H9 (cell line): ENCODE data around the gene FSTL4. TPM values are rescaled to one million over a fixed set of nuclear protein-coding genes. Genes with fewer than 3 reads are reported as not detected.

Source experiments
- DNase-seq: peaks from one replicate; pipeline ENCODE4 v3.0.0-alpha.2; 2017
- H2AFZ ChIP-seq: one replicate; pipeline ENCODE4 v1.6.1; 2013; ENCODE audit warnings: mild to moderate bottlenecking, low read length, control low read depth, moderate library complexity
- H2AK5ac ChIP-seq: 2 replicates; pipeline ENCODE4 v1.6.1; 2013; ENCODE audit warnings: low read length, control low read depth, mixed read lengths; ENCODE audit not compliant: insufficient read length
- H2BK120ac ChIP-seq: one replicate; pipeline ENCODE4 v1.6.1; 2013; ENCODE audit warnings: low read depth, mild to moderate bottlenecking, low read length, control low read depth, inconsistent platforms; ENCODE audit not compliant: poor library complexity, severe bottlenecking
- H2BK12ac ChIP-seq: 2 replicates; pipeline ENCODE4 v1.6.1; 2013; ENCODE audit warnings: low read length, control low read depth, mixed read lengths, low read depth; ENCODE audit not compliant: insufficient read length
- H2BK15ac ChIP-seq: 2 replicates; pipeline ENCODE4 v1.6.1; 2013; ENCODE audit warnings: low read depth, low read length, control low read depth
- H2BK20ac ChIP-seq: one replicate; pipeline ENCODE4 v1.6.1; 2013; ENCODE audit warnings: low read depth, mild to moderate bottlenecking, low read length, control low read depth, inconsistent platforms; ENCODE audit not compliant: poor library complexity, severe bottlenecking
- H2BK5ac ChIP-seq: 2 replicates; pipeline ENCODE4 v1.6.1; 2013; ENCODE audit warnings: low read length, control low read depth, mixed read lengths; ENCODE audit not compliant: insufficient read length
- H3K14ac ChIP-seq: 2 replicates; pipeline ENCODE4 v1.6.1; 2013; ENCODE audit warnings: low read length, control low read depth; ENCODE audit not compliant: insufficient read depth
- H3K18ac ChIP-seq: 2 replicates; pipeline ENCODE4 v1.6.1; 2013; ENCODE audit warnings: low read depth, mild to moderate bottlenecking, mixed read lengths, low read length, control low read depth; ENCODE audit not compliant: insufficient read length
- H3K23ac ChIP-seq: 2 replicates; pipeline ENCODE4 v1.6.1; 2013; ENCODE audit warnings: low read length, control low read depth, mixed read lengths, low read depth; ENCODE audit not compliant: insufficient read length
- H3K23me2 ChIP-seq: 2 replicates; pipeline ENCODE4 v1.6.1; 2013; ENCODE audit warnings: low read depth, mild to moderate bottlenecking, mixed read lengths, low read length, control low read depth; ENCODE audit not compliant: insufficient read length, poor library complexity, severe bottlenecking
- H3K27ac ChIP-seq: 2 replicates; pipeline ENCODE4 v1.5.1; 2013; ENCODE audit warnings: low read length, control low read depth, mixed read lengths, low read depth; ENCODE audit not compliant: insufficient read length
- H3K27me3 ChIP-seq: 2 replicates; pipeline ENCODE4 v1.6.1; 2013; ENCODE audit warnings: low read length, control low read depth, inconsistent platforms; ENCODE audit not compliant: insufficient read depth
- H3K4ac ChIP-seq: 2 replicates; pipeline ENCODE4 v1.6.1; 2013; ENCODE audit warnings: low read depth, mild to moderate bottlenecking, control low read depth, inconsistent platforms, low read length, moderate library complexity
- H3K4me1 ChIP-seq: 2 replicates; pipeline ENCODE4 v1.6.1; 2013; ENCODE audit warnings: low read length, control low read depth, inconsistent platforms; ENCODE audit not compliant: insufficient read depth
- H3K4me2 ChIP-seq: 2 replicates; pipeline ENCODE4 v1.6.1; 2013; ENCODE audit warnings: low read length, control low read depth, mixed read lengths; ENCODE audit not compliant: insufficient read length, insufficient read depth
- H3K56ac ChIP-seq: 2 replicates; pipeline ENCODE4 v1.6.1; 2013; ENCODE audit warnings: low read depth, mild to moderate bottlenecking, mixed read lengths, low read length, control low read depth; ENCODE audit not compliant: insufficient read length
- H3K79me1 ChIP-seq: 2 replicates; pipeline ENCODE4 v1.6.1; 2013; ENCODE audit warnings: low read depth, mild to moderate bottlenecking, moderate library complexity, low read length, control low read depth, inconsistent platforms; ENCODE audit not compliant: insufficient read depth, poor library complexity, severe bottlenecking
- H3K79me2 ChIP-seq: 2 replicates; pipeline ENCODE4 v1.6.1; 2013; ENCODE audit warnings: low read length, control low read depth, inconsistent platforms; ENCODE audit not compliant: insufficient read depth
- H3K9ac ChIP-seq: 2 replicates; pipeline ENCODE4 v1.6.1; 2013; ENCODE audit warnings: low read length, control low read depth, mixed read lengths; ENCODE audit not compliant: insufficient read length; ENCODE audit errors: extremely low read depth
- H3K9me3 ChIP-seq: one replicate; pipeline ENCODE4 v1.6.1; 2013; ENCODE audit warnings: low read depth, low read length, inconsistent platforms; ENCODE audit not compliant: control insufficient read depth
- H3T11ph ChIP-seq: one replicate; pipeline ENCODE4 v1.6.1; 2013; ENCODE audit warnings: mild to moderate bottlenecking, low read length, control low read depth, inconsistent platforms
- H4K20me1 ChIP-seq: one replicate; pipeline ENCODE4 v1.6.1; 2013; ENCODE audit not compliant: control insufficient read depth, insufficient read length, insufficient read depth
- H4K5ac ChIP-seq: 2 replicates; pipeline ENCODE4 v1.6.1; 2013; ENCODE audit warnings: low read depth, mild to moderate bottlenecking, mixed read lengths, low read length, control low read depth; ENCODE audit not compliant: insufficient read length
- H4K8ac ChIP-seq: replicated peaks from 2 replicates; pipeline ENCODE4 v1.6.1; 2013; ENCODE audit warnings: low read length, control low read depth, mixed read lengths, low read depth; ENCODE audit not compliant: insufficient read length
- H4K91ac ChIP-seq: 2 replicates; pipeline ENCODE4 v1.6.1; 2013; ENCODE audit warnings: low read depth, mild to moderate bottlenecking, moderate library complexity, mixed read lengths, low read length, control low read depth; ENCODE audit not compliant: insufficient read length
- H3K27ac Mint-ChIP-seq, 3 experiments: 2 replicates in 2 of 3; 3 replicates in 1 of 3; pipeline ENCODE4 v1.8.0; 2020 to 2021; ENCODE audit warnings: mixed read lengths in 3 of 3, mild to moderate bottlenecking in 1 of 3, moderate library complexity in 1 of 3
- H3K27me3 Mint-ChIP-seq: 2 replicates; pipeline ENCODE4 v1.8.0; 2021; ENCODE audit warnings: low read depth, mild to moderate bottlenecking, moderate library complexity, mixed read lengths
- H3K36me3 Mint-ChIP-seq, 3 experiments: 2 replicates in 2 of 3; 3 replicates in 1 of 3; pipeline ENCODE4 v1.8.0; 2020 to 2021; ENCODE audit warnings: low read depth in 3 of 3, mixed read lengths in 3 of 3; ENCODE audit not compliant: insufficient read depth in 1 of 3
- H3K4me1 Mint-ChIP-seq, 2 experiments: 2 replicates each; pipeline ENCODE4 v1.8.0; 2020; ENCODE audit warnings: mixed read lengths in 2 of 2
- H3K4me3 Mint-ChIP-seq, 2 experiments: 2 replicates in 1 of 2; 3 replicates in 1 of 2; pipeline ENCODE4 v1.8.0; 2020 to 2021; ENCODE audit warnings: mild to moderate bottlenecking in 2 of 2, mixed read lengths in 2 of 2, moderate library complexity in 1 of 2
- H3K9me3 Mint-ChIP-seq, 2 experiments: 2 replicates in 1 of 2; 3 replicates in 1 of 2; pipeline ENCODE4 v1.8.0; 2020; ENCODE audit warnings: mild to moderate bottlenecking in 2 of 2, mixed read lengths in 2 of 2, moderate library complexity in 1 of 2
- WGBS: extraction: QIAGEN DNeasy Blood & Tissue Kit; methylation state at CpG from one replicate; pipeline ENCODE4 v1.1.7; 2013; ENCODE audit warnings: missing lambda C conversion rate, low lambda C conversion rate, mixed read lengths; ENCODE audit not compliant: insufficient read length; ENCODE audit errors: extremely low coverage; 5-methylcytosine and 5-hydroxymethylcytosine counted together
- total RNA-seq: library from RNA; stranded (reverse); gene quantifications from 2 replicates; pipeline ENCODE4 v1.2.1, GENCODE V29; 2021
- TF ChIP-seq, protein P1 (sequence below): fragments of 200-600 bp; sonication (generic); conservative IDR thresholded peaks from 3 replicates; pipeline ENCODE4 v1.8.0; 2021; ENCODE audit warnings: antibody characterized with exemption, mild to moderate bottlenecking

The FSTL4 gene
- total RNA-seq, 1 experiment from 2014 or later, result 5.7 TPM

DNA sequence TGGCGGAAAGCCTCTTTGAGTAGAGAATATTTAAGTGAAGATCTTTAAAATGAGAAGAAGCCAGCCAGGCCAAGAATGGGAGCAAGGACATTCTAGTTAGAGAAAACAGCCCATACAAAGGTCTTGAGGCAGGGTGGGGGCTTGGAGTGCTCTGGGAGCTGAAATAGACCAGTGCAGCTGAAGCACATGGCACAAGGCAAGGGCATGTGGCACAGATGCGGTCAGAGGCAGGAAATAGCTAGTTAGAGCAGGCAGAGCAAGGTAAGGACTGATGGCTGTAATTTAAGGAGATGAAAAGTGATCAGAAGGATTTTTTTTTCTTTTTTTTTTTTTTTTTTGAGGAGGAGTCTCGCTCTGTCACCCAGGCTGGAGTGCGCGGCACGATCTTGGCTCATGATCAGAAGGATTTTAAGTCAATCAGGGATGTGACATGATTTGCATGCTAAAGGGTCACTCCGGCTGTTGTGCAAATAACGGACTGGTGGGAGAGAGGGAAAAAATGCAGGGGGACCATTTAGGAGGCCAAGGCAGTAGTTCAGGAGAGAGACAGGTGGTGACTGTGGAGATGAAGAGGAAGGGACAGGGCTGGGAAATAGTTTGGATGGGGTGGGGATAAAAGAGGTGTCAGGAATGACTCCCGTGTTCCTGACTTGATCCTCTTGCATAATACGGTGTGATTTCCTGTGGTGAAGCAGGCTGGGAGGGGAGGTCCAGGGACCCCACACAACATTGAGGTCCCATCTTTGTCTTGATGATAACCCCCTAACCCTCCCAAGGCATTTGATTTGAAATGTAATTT is 352.9 kb downstream of the FSTL4 start:
- H3K4me1 ChIP-seq, result no peaks in the 10 kb centered on the region
- Mint-ChIP-seq H3K27ac (no peak overlapping the region; a peak in 1 of 7 replicates), H3K4me3 (no peak overlapping the region; a peak in 1 of 5 replicates), H3K9me3 (no peaks in the 10 kb centered on the region), H3K27me3 (peaks cover 2% of the 10 kb centered on the region; the same call in 1 of the 2 replicates), H3K4me1 (peaks cover 20 to 21% of the 10 kb centered on the region in 2 experiments), H3K36me3 (no peaks in the 10 kb centered on the region; a peak in 1 of 7 replicates)
- H3K9ac ChIP-seq, result no peak overlapping the region
- no peaks in the 10 kb centered on the region for H3K9me3 ChIP-seq
- no peak overlapping the region for H2BK15ac ChIP-seq
- H3K23ac ChIP-seq, result no peak overlapping the region
- H2BK20ac ChIP-seq, result no peak overlapping the region
- H4K91ac ChIP-seq, result no peak overlapping the region
- DNase-seq, result no peak
- no peaks in the 10 kb centered on the region for H4K20me1 ChIP-seq
- H3K14ac ChIP-seq, result no peak overlapping the region
- TF ChIP-seq, protein P1, sequence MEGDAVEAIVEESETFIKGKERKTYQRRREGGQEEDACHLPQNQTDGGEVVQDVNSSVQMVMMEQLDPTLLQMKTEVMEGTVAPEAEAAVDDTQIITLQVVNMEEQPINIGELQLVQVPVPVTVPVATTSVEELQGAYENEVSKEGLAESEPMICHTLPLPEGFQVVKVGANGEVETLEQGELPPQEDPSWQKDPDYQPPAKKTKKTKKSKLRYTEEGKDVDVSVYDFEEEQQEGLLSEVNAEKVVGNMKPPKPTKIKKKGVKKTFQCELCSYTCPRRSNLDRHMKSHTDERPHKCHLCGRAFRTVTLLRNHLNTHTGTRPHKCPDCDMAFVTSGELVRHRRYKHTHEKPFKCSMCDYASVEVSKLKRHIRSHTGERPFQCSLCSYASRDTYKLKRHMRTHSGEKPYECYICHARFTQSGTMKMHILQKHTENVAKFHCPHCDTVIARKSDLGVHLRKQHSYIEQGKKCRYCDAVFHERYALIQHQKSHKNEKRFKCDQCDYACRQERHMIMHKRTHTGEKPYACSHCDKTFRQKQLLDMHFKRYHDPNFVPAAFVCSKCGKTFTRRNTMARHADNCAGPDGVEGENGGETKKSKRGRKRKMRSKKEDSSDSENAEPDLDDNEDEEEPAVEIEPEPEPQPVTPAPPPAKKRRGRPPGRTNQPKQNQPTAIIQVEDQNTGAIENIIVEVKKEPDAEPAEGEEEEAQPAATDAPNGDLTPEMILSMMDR, result no peak
- H3K79me1 ChIP-seq, result no peaks in the 10 kb centered on the region
- no peaks in the 10 kb centered on the region for H3K27me3 ChIP-seq
- no peak overlapping the region for H3K18ac ChIP-seq
- H2AFZ ChIP-seq, result no peak overlapping the region
- no peak overlapping the region for H2AK5ac ChIP-seq
- no peak overlapping the region for H3T11ph ChIP-seq
- no CpG with 5 or more reads among the region's 10 CpGs for WGBS
- H3K56ac ChIP-seq, result no peak overlapping the region
- no peak overlapping the region for H3K4ac ChIP-seq
- H3K27ac ChIP-seq, result no peak overlapping the region
- H2BK12ac ChIP-seq, result no peak overlapping the region
- H3K4me2 ChIP-seq, result no peak overlapping the region
- no peaks in the 10 kb centered on the region for H3K23me2 ChIP-seq
- no peaks in the 10 kb centered on the region for H3K79me2 ChIP-seq
- H4K8ac ChIP-seq, result no peak overlapping the region
- H4K5ac ChIP-seq, result no peak overlapping the region
- no peak overlapping the region for H2BK5ac ChIP-seq
- H2BK120ac ChIP-seq, result no peak overlapping the region
